ENCODE results near the gene SGPP2. TPM values are rescaled to one million over a fixed set of nuclear protein-coding genes. Genes with fewer than 3 reads are reported as not detected.

Gene SGPP2
- total RNA-seq, 2 experiments from 2014 or later, result 0.55 to 0.67 TPM

GRCh38 chr2:222495388-222495787, 71.0 kb downstream of the SGPP2 start:
- ChIA-PET CTCF (no interaction called here), POLR2A (no interaction called here)
- Mint-ChIP-seq H3K27ac (no peak overlapping the region), H3K36me3 (ENCODE audit: low read depth) (no peaks in the 10 kb centered on the region), H3K4me3 (no peak overlapping the region), H3K9me3 (no peaks in the 10 kb centered on the region), H3K4me1 (no peaks in the 10 kb centered on the region), H3K27me3 (no peaks in the 10 kb centered on the region)
- no peak for DNase-seq

- H3K9me3 Mint-ChIP-seq, result peaks cover 2% of the 10 kb centered on the region
- H3K4me3 Mint-ChIP-seq, result no peak overlapping the region
- ChIA-PET POLR2A (no interaction called here), CTCF (no interaction called here)
- no peak overlapping the region for H3K27ac Mint-ChIP-seq
- DNase-seq, result no peak
- peaks cover 3% of the 10 kb centered on the region for H3K27me3 Mint-ChIP-seq
- peaks cover 1% of the 10 kb centered on the region for H3K36me3 Mint-ChIP-seq (ENCODE audit: low read depth)
- peaks cover 3% of the 10 kb centered on the region for H3K4me1 Mint-ChIP-seq
These were observed 74.9 kb downstream of the SGPP2 start for GRCh38 chr2:222499226-222499625.

GRCh38 chr2:222504191-222504590, 79.8 kb downstream of the SGPP2 start:
- H3K27ac Mint-ChIP-seq, result no peak overlapping the region
- H3K4me3 Mint-ChIP-seq, result no peak overlapping the region

GRCh38 chr2:222504719-222505118, 80.4 kb downstream of the SGPP2 start:
- ChIA-PET POLR2A (no interaction called here), CTCF (interaction anchor here (1.0 kb wide), 1 partner anchor 15 kb away, joined by 3 read pairs; no protein-coding TSS in a partner anchor)
- peak overlapping the region; percentile 38 for H3K27ac Mint-ChIP-seq
- H3K9me3 Mint-ChIP-seq, result peaks cover 3% of the 10 kb centered on the region
- peaks cover 12% of the 10 kb centered on the region for H3K4me1 Mint-ChIP-seq
- peaks cover 7% of the 10 kb centered on the region for H3K27me3 Mint-ChIP-seq
- H3K36me3 Mint-ChIP-seq (ENCODE audit: low read depth), result peaks cover 1% of the 10 kb centered on the region
- DNase-seq, result peak; percentile 6
- no peak overlapping the region for H3K4me3 Mint-ChIP-seq

More at GRCh38 chr2:222504191-222504590, 79.8 kb downstream of the SGPP2 start:
- Mint-ChIP-seq H3K4me1 (peaks cover 12% of the 10 kb centered on the region), H3K27me3 (peaks cover 7% of the 10 kb centered on the region), H3K36me3 (ENCODE audit: low read depth) (peaks cover 1% of the 10 kb centered on the region), H3K9me3 (peaks cover 3% of the 10 kb centered on the region)
- DNase-seq, result no peak
- POLR2A ChIA-PET, result no interaction called here
- CTCF ChIA-PET, result no interaction called here

- CTCF ChIA-PET, result interaction anchor here (0.7 kb wide), 1 partner anchor 123 kb away, joined by 3 read pairs; no protein-coding TSS in a partner anchor
- Mint-ChIP-seq H3K27me3 (peaks cover 7% of the 10 kb centered on the region), H3K36me3 (ENCODE audit: low read depth) (peaks cover 1% of the 10 kb centered on the region), H3K4me3 (no peak overlapping the region), H3K27ac (no peak overlapping the region), H3K9me3 (peaks cover 3% of the 10 kb centered on the region), H3K4me1 (peaks cover 12% of the 10 kb centered on the region)
- POLR2A ChIA-PET, result no interaction called here
- no peak for DNase-seq
These were observed 82.0 kb downstream of the SGPP2 start for GRCh38 chr2:222506230-222506935.

GRCh38 chr2:222514901-222515300, 90.6 kb downstream of the SGPP2 start:
- no peak overlapping the region for H3K27ac Mint-ChIP-seq
- H3K27me3 Mint-ChIP-seq, result peaks cover 2% of the 10 kb centered on the region
- H3K4me1 Mint-ChIP-seq, result no peaks in the 10 kb centered on the region
- DNase-seq, result no peak
- ChIA-PET CTCF (no interaction called here), POLR2A (no interaction called here)
- H3K9me3 Mint-ChIP-seq, result no peaks in the 10 kb centered on the region
- H3K36me3 Mint-ChIP-seq (ENCODE audit: low read depth), result no peaks in the 10 kb centered on the region
- no peak overlapping the region for H3K4me3 Mint-ChIP-seq

GRCh38 chr2:222518570-222519381, 94.4 kb downstream of the SGPP2 start:
- CTCF ChIA-PET, result no interaction called here
- Mint-ChIP-seq H3K27ac (no peak overlapping the region), H3K27me3 (peaks cover 2% of the 10 kb centered on the region), H3K9me3 (no peaks in the 10 kb centered on the region), H3K36me3 (ENCODE audit: low read depth) (no peaks in the 10 kb centered on the region), H3K4me3 (no peak overlapping the region), H3K4me1 (no peaks in the 10 kb centered on the region)
- DNase-seq, result no peak
- POLR2A ChIA-PET, result no interaction called here

GRCh38 chr2:222521099-222521498, 96.8 kb downstream of the SGPP2 start:
- Mint-ChIP-seq H3K27me3 (no peaks in the 10 kb centered on the region), H3K36me3 (ENCODE audit: low read depth) (no peaks in the 10 kb centered on the region)
- CTCF ChIA-PET, result interaction anchor here (0.6 kb wide), 1 partner anchor 121 kb away, joined by 3 read pairs; no protein-coding TSS in a partner anchor

GRCh38 chr2:222522082-222522481, 97.7 kb downstream of the SGPP2 start:
- H3K27me3 Mint-ChIP-seq, result no peaks in the 10 kb centered on the region
- H3K9me3 Mint-ChIP-seq, result no peaks in the 10 kb centered on the region
- CTCF ChIA-PET, result no interaction called here
- no peak overlapping the region for H3K27ac Mint-ChIP-seq
- DNase-seq, result no peak
- no peak overlapping the region for H3K4me3 Mint-ChIP-seq
- no peaks in the 10 kb centered on the region for H3K36me3 Mint-ChIP-seq (ENCODE audit: low read depth)
- H3K4me1 Mint-ChIP-seq, result no peaks in the 10 kb centered on the region
- POLR2A ChIA-PET, result no interaction called here

More at GRCh38 chr2:222521099-222521498, 96.8 kb downstream of the SGPP2 start:
- Mint-ChIP-seq H3K27ac (no peak overlapping the region), H3K9me3 (no peaks in the 10 kb centered on the region), H3K4me1 (no peaks in the 10 kb centered on the region), H3K4me3 (no peak overlapping the region)
- no peak for DNase-seq
- POLR2A ChIA-PET, result no interaction called here

- ChIA-PET CTCF (no interaction called here), POLR2A (no interaction called here)
- Mint-ChIP-seq H3K27ac (no peak overlapping the region), H3K36me3 (ENCODE audit: low read depth) (no peaks in the 10 kb centered on the region), H3K4me3 (no peak overlapping the region), H3K4me1 (no peaks in the 10 kb centered on the region), H3K27me3 (no peaks in the 10 kb centered on the region), H3K9me3 (no peaks in the 10 kb centered on the region)
- no peak for DNase-seq
These were observed 99.6 kb downstream of the SGPP2 start for GRCh38 chr2:222523783-222524544.

- H3K36me3 Mint-ChIP-seq (ENCODE audit: low read depth), result no peaks in the 10 kb centered on the region
- H3K27ac Mint-ChIP-seq, result no peak overlapping the region
- no peaks in the 10 kb centered on the region for H3K27me3 Mint-ChIP-seq
- ChIA-PET CTCF (interaction anchor here (1.1 kb wide), 1 partner anchor 208 kb away, joined by 4 read pairs; no protein-coding TSS in a partner anchor), POLR2A (no interaction called here)
- no peak overlapping the region for H3K4me3 Mint-ChIP-seq
- no peak for DNase-seq
- H3K4me1 Mint-ChIP-seq, result no peaks in the 10 kb centered on the region
- no peaks in the 10 kb centered on the region for H3K9me3 Mint-ChIP-seq
These were observed 101.5 kb downstream of the SGPP2 start for GRCh38 chr2:222525811-222526210.

GRCh38 chr2:222526480-222527277, 102.3 kb downstream of the SGPP2 start:
- CTCF ChIA-PET, result interaction anchor here (1.1 kb wide), 1 partner anchor 209 kb away, joined by 4 read pairs; no protein-coding TSS in a partner anchor
- Mint-ChIP-seq H3K4me1 (no peaks in the 10 kb centered on the region), H3K27me3 (no peaks in the 10 kb centered on the region), H3K9me3 (no peaks in the 10 kb centered on the region), H3K4me3 (no peak overlapping the region), H3K27ac (no peak overlapping the region), H3K36me3 (ENCODE audit: low read depth) (no peaks in the 10 kb centered on the region)
- POLR2A ChIA-PET, result no interaction called here
- DNase-seq, result no peak

Data from activated CD4-positive, alpha-beta T cell treated with anti-CD3 and anti-CD28 coated beads, Interleukin-2, amount 10 ng/mL, durations not matched to agents 7 days and 5 days (primary cell).